Trophoblast cell (in vitro differentiated cells and primary cell): ENCODE data around the gene ECE2.

ENCODE experiments used
- DNase-seq, 2 donors: peaks; one replicate each; pipeline ENCODE4 v3.0.0-alpha.2; 2016
- H2AFZ ChIP-seq: 2 replicates; pipeline ENCODE4 v1.6.1; 2013; ENCODE audit warnings: low read length, moderate library complexity, mild to moderate bottlenecking; ENCODE audit not compliant: insufficient read depth, poor library complexity
- H2AK5ac ChIP-seq: 2 replicates; pipeline ENCODE4 v1.6.1; 2013; ENCODE audit warnings: mild to moderate bottlenecking, low read length
- H2BK120ac ChIP-seq: 2 replicates; pipeline ENCODE4 v1.6.1; 2013; ENCODE audit warnings: low read length, mild to moderate bottlenecking, moderate library complexity; ENCODE audit not compliant: insufficient read depth, poor library complexity
- H2BK12ac ChIP-seq: 2 replicates; pipeline ENCODE4 v1.6.1; 2013; ENCODE audit warnings: mild to moderate bottlenecking, low read length, moderate library complexity
- H2BK5ac ChIP-seq: 2 replicates; pipeline ENCODE4 v1.6.1; 2013; ENCODE audit warnings: low read length, low read depth, moderate library complexity, mild to moderate bottlenecking; ENCODE audit not compliant: poor library complexity
- H3K14ac ChIP-seq: 2 replicates; pipeline ENCODE4 v1.6.1; 2013; ENCODE audit warnings: mild to moderate bottlenecking, low read length
- H3K18ac ChIP-seq: 2 replicates; pipeline ENCODE4 v1.6.1; 2013; ENCODE audit warnings: mild to moderate bottlenecking, low read length
- H3K23ac ChIP-seq: 2 replicates; pipeline ENCODE4 v1.6.1; 2013; ENCODE audit warnings: low read length
- H3K27ac ChIP-seq: 2 replicates; pipeline ENCODE4 v1.5.1; 2013; ENCODE audit warnings: low read depth, mild to moderate bottlenecking, inconsistent platforms, low read length, moderate library complexity
- H3K27me3 ChIP-seq: 2 replicates; pipeline ENCODE4 v1.6.1; 2013; ENCODE audit warnings: inconsistent platforms, mild to moderate bottlenecking, low read length, moderate library complexity; ENCODE audit not compliant: insufficient read depth
- H3K36me3 ChIP-seq, 2 experiments: 1 replicate in 1 of 2; 2 replicates in 1 of 2; pipeline ENCODE4 v1.6.1; 2013; ENCODE audit warnings: low read length in 2 of 2, mild to moderate bottlenecking in 2 of 2, moderate library complexity in 1 of 2; ENCODE audit not compliant: insufficient read depth in 2 of 2, control insufficient read depth in 1 of 2
- H3K4ac ChIP-seq: 2 replicates; pipeline ENCODE4 v1.6.1; 2013; ENCODE audit warnings: low read depth, mild to moderate bottlenecking, low read length, moderate library complexity
- H3K4me1 ChIP-seq, 2 experiments: 1 replicate in 1 of 2; 2 replicates in 1 of 2; pipeline ENCODE4 v1.6.1; 2013; ENCODE audit warnings: low read length in 2 of 2, mild to moderate bottlenecking in 2 of 2, moderate library complexity in 1 of 2; ENCODE audit not compliant: insufficient read depth in 2 of 2, control insufficient read depth in 1 of 2
- H3K4me2 ChIP-seq: 2 replicates; pipeline ENCODE4 v1.6.1; 2013; ENCODE audit warnings: inconsistent platforms, mild to moderate bottlenecking, low read length, moderate library complexity
- H3K4me3 ChIP-seq: 2 replicates; pipeline ENCODE4 v1.5.1; 2013; ENCODE audit warnings: mild to moderate bottlenecking, low read depth, low read length, inconsistent platforms
- H3K79me1 ChIP-seq: one replicate; pipeline ENCODE4 v1.6.1; 2013; ENCODE audit warnings: low read length
- H3K79me2 ChIP-seq: 2 replicates; pipeline ENCODE4 v1.6.1; 2013; ENCODE audit warnings: low read length, mild to moderate bottlenecking; ENCODE audit not compliant: control insufficient read depth, insufficient read depth, poor library complexity
- H3K9ac ChIP-seq: 2 replicates; pipeline ENCODE4 v1.6.1; 2013; ENCODE audit warnings: mild to moderate bottlenecking, low read length
- H3K9me3 ChIP-seq: 2 replicates; pipeline ENCODE4 v1.6.1; 2013; ENCODE audit warnings: low read depth, mild to moderate bottlenecking, control low read depth, inconsistent platforms, low read length; ENCODE audit not compliant: insufficient read depth
- H4K12ac ChIP-seq: 2 replicates; pipeline ENCODE4 v1.6.1; 2013; ENCODE audit warnings: low read depth, mild to moderate bottlenecking, low read length, moderate library complexity
- H4K8ac ChIP-seq: 2 replicates; pipeline ENCODE4 v1.6.1; 2013; ENCODE audit warnings: low read depth, mild to moderate bottlenecking, low read length, moderate library complexity
- H4K91ac ChIP-seq: one replicate; pipeline ENCODE4 v1.6.1; 2013; ENCODE audit warnings: low read depth, mild to moderate bottlenecking, low read length, moderate library complexity
- WGBS: extraction: QIAGEN DNeasy Blood & Tissue Kit; methylation state at CpG from one replicate; pipeline ENCODE4 v1.1.7; 2013; ENCODE audit warnings: missing lambda C conversion rate; ENCODE audit not compliant: insufficient read length, insufficient coverage; ENCODE audit errors: extremely low coverage; 5-methylcytosine and 5-hydroxymethylcytosine counted together

The ECE2 gene

DNA sequence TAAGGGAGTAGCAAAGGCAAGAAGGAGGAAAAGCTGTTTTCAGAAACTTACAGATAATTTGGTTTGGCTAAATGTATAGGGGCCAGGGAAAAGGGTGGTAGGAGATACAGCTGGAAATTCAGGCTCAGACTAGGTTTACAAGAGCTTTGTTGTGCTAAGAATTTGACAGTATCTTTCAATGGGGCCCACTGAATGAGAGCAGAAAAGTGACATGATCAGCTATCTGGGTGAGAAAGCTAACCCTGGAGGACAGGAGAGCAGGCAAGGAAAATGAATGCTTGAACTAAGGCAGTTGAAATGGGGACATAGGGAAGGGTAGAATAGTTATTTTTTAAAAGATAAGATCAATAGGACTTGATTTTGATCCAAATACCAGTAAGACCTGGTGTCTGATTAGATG is 35.8 kb downstream of the ECE2 start:
- H3K27me3 ChIP-seq: no peaks in the 10 kb centered on the region

DNA sequence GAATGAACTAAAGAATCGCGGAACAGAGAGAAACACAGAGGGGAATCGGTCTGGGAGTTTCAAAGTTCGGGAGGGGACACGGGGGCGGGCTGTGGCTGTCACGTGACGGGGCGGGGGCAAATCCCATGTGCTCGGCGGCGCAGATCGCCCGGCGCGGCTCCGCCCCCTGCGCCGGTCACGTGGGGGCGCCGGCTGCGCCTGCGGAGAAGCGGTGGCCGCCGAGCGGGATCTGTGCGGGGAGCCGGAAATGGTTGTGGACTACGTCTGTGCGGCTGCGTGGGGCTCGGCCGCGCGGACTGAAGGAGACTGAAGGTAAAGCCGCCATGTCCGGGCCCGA is 38.5 kb downstream of the ECE2 start, which contains the start of gene EIF4G1:
TSS of gene EIF4G1 (plus strand) at position 244 of the 337 bp plus-strand sequence. CDS start 1,191 bp downstream, outside the sequence.
- peak within 1 kb of the TSS; percentile 100 for H3K4ac ChIP-seq
- H3K18ac ChIP-seq: peak within 1 kb of the TSS; percentile 97
- H3K79me2 ChIP-seq: peaks cover 33% of the 10 kb centered on the region
- H3K14ac ChIP-seq: peak within 1 kb of the TSS; percentile 99
- H3K9me3 ChIP-seq: no peaks in the 10 kb centered on the region
- H2AK5ac ChIP-seq: peak within 1 kb of the TSS; percentile 99
- H3K79me1 ChIP-seq: peaks cover 12% of the 10 kb centered on the region
- H3K36me3 ChIP-seq: peaks cover 24 to 26% of the 10 kb centered on the region in 2 experiments
- peak within 1 kb of the TSS; percentile 83 for H3K4me2 ChIP-seq
- no CpG with 5 or more reads among the region's 40 CpGs for WGBS
- peak within 1 kb of the TSS; percentile 93 for H3K27ac ChIP-seq
- peak within 1 kb of the TSS; percentile 94 for H4K8ac ChIP-seq
- H3K27me3 ChIP-seq: no peaks in the 10 kb centered on the region
- DNase-seq: peak; percentile 93 to 94
- peak within 1 kb of the TSS; percentile 90 for H3K9ac ChIP-seq
- H3K4me3 ChIP-seq: peak within 1 kb of the TSS; percentile 88
- H4K12ac ChIP-seq: peak within 1 kb of the TSS; percentile 86
- H2BK12ac ChIP-seq: peak within 1 kb of the TSS; percentile 34
- peak within 1 kb of the TSS; percentile 99 for H4K91ac ChIP-seq
- H2BK5ac ChIP-seq: peak within 1 kb of the TSS; percentile 92
- H2AFZ ChIP-seq: peak within 1 kb of the TSS; percentile 90
- peak within 1 kb of the TSS; percentile 95 for H2BK120ac ChIP-seq
- no peak within 1 kb of the TSS for H3K23ac ChIP-seq
- H3K4me1 ChIP-seq: peaks cover 10 to 14% of the 10 kb centered on the region in 2 experiments

More for the DNA sequence above, 35.8 kb downstream of the ECE2 start:
- Histone ChIP-seq H3K18ac (no peak overlapping the region), H3K4me1 (peaks cover under 1 to 8% of the 10 kb centered on the region in 2 experiments), H2BK120ac (no peak overlapping the region), H3K4me3 (no peak overlapping the region), H3K9ac (no peak overlapping the region), H4K8ac (no peak overlapping the region), H3K9me3 (no peaks in the 10 kb centered on the region), H3K27ac (no peak overlapping the region), H3K23ac (no peak overlapping the region), H2AFZ (no peak overlapping the region), H2AK5ac (no peak overlapping the region), H2BK12ac (no peak overlapping the region), H3K79me2 (peaks cover 20% of the 10 kb centered on the region), H3K4me2 (no peak overlapping the region), H3K4ac (no peak overlapping the region), H3K14ac (no peak overlapping the region), H3K36me3 (peaks cover 29 to 31% of the 10 kb centered on the region in 2 experiments), H3K79me1 (peaks cover 12% of the 10 kb centered on the region), H4K91ac (no peak overlapping the region), H4K12ac (no peak overlapping the region), H2BK5ac (no peak overlapping the region)
- DNase-seq: no peak

DNA sequence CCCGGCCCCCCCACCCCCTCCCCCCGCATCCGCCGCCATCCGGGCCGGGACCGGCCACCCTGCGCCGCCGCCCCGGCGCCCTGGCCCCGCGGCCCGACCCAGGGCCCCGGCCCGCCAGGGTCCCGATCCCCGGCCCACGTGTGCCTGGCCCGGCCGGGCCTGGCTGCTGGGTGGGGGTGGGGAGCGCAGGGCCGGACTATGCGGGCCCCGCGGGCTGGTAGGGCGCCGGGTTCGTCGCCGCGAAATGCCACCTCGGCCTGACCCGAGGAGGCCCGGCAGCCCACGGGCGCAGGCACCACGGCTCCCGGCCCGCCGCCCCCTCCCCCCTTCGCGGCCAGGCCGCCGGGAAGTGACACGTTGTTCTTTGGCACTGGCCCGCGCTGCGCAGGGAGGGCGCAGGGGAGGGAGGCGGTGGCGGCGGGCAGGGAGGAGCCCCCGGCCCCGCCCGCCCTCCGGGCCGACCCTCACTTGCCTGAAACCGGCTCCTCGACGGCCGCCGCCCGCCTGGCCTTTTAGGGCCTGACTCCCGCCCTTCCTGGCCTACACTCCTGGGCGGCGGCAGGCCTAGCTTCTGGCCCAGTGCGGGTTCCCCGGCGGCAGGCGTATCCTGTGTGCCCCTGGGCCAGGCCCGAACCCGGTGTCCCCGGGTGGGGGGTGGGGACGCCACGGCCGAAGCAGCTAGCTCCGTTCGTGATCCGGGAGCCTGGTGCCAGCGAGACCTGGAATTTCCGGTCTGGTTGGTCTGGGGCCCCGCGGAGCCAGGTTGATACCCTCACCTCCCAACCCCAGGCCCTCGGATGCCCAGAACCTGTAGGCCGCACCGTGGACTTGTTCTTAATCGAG is 39.1 kb downstream of the ECE2 start:
- WGBS: no CpG with 5 or more reads among the region's 89 CpGs

DNA sequence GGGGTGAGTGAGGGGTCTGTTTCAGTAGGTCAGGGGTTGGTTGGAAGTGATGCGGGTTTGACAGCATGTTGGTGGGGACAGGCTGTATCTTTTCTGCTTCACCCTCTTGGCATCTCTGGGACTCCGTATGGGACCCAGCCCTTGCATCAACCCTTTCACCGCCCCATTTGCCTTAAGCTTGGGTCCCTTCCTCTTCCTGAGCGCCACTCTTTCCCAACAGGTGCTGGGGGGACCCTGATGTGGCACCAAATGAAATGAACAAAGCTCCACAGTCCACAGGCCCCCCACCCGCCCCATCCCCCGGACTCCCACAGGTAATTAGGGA is 39.7 kb downstream of the ECE2 start:
- peak overlapping the region; percentile 86 for H4K12ac ChIP-seq
- no CpG with 5 or more reads among the region's 6 CpGs for WGBS
- H3K79me1 ChIP-seq: peaks cover 12% of the 10 kb centered on the region
- peak overlapping the region; percentile 99 for H3K14ac ChIP-seq
- peaks cover 38% of the 10 kb centered on the region for H3K79me2 ChIP-seq
- H3K18ac ChIP-seq: peak overlapping the region; percentile 94
- H3K36me3 ChIP-seq: peaks cover 34 to 37% of the 10 kb centered on the region in 2 experiments
- peak overlapping the region; percentile 95 for H2BK120ac ChIP-seq
- H3K4me1 ChIP-seq: peaks cover 14 to 15% of the 10 kb centered on the region in 2 experiments
- peak overlapping the region; percentile 34 for H2BK12ac ChIP-seq
- peak overlapping the region; percentile 99 for H4K91ac ChIP-seq
- no peak overlapping the region for H3K23ac ChIP-seq
- H3K9ac ChIP-seq: peak overlapping the region; percentile 90
- DNase-seq: no peak
- H3K9me3 ChIP-seq: peaks cover 3% of the 10 kb centered on the region
- H2AFZ ChIP-seq: peak overlapping the region; percentile 84
- H3K4me2 ChIP-seq: peak overlapping the region; percentile 83
- peak overlapping the region; percentile 93 for H3K27ac ChIP-seq
- peak overlapping the region; percentile 100 for H3K4ac ChIP-seq
- H4K8ac ChIP-seq: peak overlapping the region; percentile 94
- no peaks in the 10 kb centered on the region for H3K27me3 ChIP-seq
- H2AK5ac ChIP-seq: peak overlapping the region; percentile 99
- peak overlapping the region; percentile 92 for H2BK5ac ChIP-seq
- peak overlapping the region; percentile 88 for H3K4me3 ChIP-seq

More for the DNA sequence above, 39.1 kb downstream of the ECE2 start:
- Histone ChIP-seq H2BK120ac (peak overlapping the region; percentile 95), H3K23ac (no peak overlapping the region), H3K14ac (peak overlapping the region; percentile 99), H4K12ac (peak overlapping the region; percentile 86), H3K9ac (peak overlapping the region; percentile 90), H2AK5ac (peak overlapping the region; percentile 99), H3K18ac (peak overlapping the region; percentile 97), H3K79me2 (peaks cover 38% of the 10 kb centered on the region), H3K4ac (peak overlapping the region; percentile 100), H3K79me1 (peaks cover 12% of the 10 kb centered on the region), H3K4me2 (peak overlapping the region; percentile 83), H4K91ac (peak overlapping the region; percentile 99), H3K27ac (peak overlapping the region; percentile 93), H3K9me3 (peaks cover 3% of the 10 kb centered on the region), H4K8ac (peak overlapping the region; percentile 94), H3K27me3 (no peaks in the 10 kb centered on the region), H2BK12ac (peak overlapping the region; percentile 34), H3K36me3 (peaks cover 29 to 31% of the 10 kb centered on the region in 2 experiments), H3K4me3 (peak overlapping the region; percentile 88), H2AFZ (peak overlapping the region; percentile 90), H2BK5ac (peak overlapping the region; percentile 92), H3K4me1 (peaks cover 14 to 15% of the 10 kb centered on the region in 2 experiments)
- DNase-seq: peak; percentile 54 to 66
